ENCODE measurements around the gene BCAS3. TPM values are rescaled to one million over a fixed set of nuclear protein-coding genes. Genes with fewer than 3 reads are reported as not detected.

The BCAS3 gene
- total RNA-seq, 1 experiment from 2014 or later = 31.0 TPM

GRCh38 chr17:61362852-61363600, 685.4 kb downstream of the BCAS3 start:
- DNase-seq (ENCODE audit: low spot score) = no peak

- DNase-seq (ENCODE audit: low spot score) = no peak
These were observed 686.2 kb downstream of the BCAS3 start for GRCh38 chr17:61363601-61364462.

DNA sequence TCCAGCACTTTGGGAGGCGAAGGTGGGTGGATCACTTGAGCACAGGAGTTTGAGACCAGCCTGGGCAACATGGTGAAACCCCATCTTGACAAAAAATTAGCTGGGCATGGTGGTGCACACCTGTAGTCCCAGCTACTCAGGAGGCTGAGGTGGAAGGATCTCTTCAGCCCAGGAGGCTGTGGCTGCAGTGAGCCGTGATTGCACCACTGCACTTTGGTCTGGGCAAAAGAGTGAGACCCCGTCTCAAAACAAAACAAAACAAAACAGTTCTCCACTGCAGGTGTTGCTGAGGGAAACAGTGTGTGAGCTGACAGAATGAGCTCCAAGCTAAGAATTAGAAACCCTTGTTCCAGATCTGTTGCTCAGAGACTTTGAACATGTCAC, 686.8 kb downstream of the BCAS3 start:
- DNase-seq (ENCODE audit: low spot score) = no peak

GRCh38 chr17:61366076-61366714, 688.5 kb downstream of the BCAS3 start:
- no peak for DNase-seq (ENCODE audit: low spot score)

GRCh38 chr17:61366715-61367413, 689.2 kb downstream of the BCAS3 start:
- DNase-seq (ENCODE audit: low spot score) = no peak

- no peak for DNase-seq (ENCODE audit: low spot score)
These were observed 690.6 kb downstream of the BCAS3 start for GRCh38 chr17:61368049-61368831.

- no peak for DNase-seq (ENCODE audit: low spot score)
These were observed 691.3 kb downstream of the BCAS3 start for GRCh38 chr17:61368832-61369450.

GRCh38 chr17:61369751-61370150, 692.1 kb downstream of the BCAS3 start:
- DNase-seq (ENCODE audit: low spot score) = no peak

DNA sequence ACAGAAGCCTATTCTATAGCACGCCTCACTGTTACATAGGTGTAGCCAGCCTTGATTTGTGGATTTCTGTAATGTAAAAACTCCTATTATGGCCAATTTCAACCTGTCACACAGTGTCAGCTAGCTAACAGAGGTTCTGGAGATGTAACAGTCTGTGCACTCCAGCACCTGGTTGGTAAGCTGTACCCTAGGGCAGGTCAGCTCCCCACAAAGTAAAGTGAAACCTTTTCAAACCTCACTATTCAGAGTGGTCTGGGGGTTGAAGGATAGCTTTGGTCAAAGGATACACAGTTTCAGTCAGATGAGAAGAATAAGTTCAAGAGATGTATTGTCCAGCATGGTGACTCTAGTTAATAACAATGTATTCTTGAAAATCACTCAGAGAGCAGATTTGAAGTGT, 693.5 kb downstream of the BCAS3 start:
- no peak for DNase-seq (ENCODE audit: low spot score)

DNA sequence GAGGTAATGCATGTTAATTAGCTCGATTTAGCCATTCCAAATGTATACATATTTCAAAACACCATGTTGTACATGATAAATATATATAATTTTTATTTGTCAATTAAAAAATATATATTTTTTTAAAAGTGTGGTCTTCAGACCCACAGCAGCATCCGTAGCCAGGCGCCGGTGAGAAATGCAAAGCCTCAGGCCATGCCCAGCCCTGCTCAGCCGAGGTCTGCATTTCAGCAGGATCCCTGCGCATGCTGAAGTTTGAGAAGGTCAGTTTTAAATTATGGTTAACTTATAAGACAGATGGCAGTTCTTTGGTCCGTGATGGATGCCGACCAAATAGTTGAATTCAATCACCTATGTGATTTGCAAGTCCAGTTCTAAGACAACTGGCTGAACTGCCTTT, 694.0 kb downstream of the BCAS3 start:
- no peak for DNase-seq (ENCODE audit: low spot score)

DNA sequence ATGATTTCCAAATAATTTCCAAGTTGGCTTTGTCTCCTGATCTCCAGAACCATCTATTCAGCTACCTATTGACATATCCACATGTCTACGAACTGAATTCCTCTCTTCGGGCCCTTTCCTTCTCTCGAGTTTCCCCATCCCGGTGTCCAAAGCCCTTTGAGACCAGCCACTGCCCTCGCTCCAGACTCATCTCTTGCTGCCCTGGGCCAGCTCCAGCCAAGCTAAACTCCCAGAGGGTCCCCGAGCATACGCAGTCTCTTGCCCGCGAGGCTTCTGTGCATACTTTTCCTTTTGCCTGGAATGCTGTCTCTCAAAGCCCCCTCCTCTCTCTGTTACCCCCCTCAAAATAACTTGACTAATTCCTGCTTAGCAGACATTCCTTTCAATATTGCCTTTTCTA, 694.8 kb downstream of the BCAS3 start:
- no peak for DNase-seq (ENCODE audit: low spot score)

- DNase-seq (ENCODE audit: low spot score) = no peak
These were observed 699.5 kb downstream of the BCAS3 start for GRCh38 chr17:61376931-61377838.

DNA sequence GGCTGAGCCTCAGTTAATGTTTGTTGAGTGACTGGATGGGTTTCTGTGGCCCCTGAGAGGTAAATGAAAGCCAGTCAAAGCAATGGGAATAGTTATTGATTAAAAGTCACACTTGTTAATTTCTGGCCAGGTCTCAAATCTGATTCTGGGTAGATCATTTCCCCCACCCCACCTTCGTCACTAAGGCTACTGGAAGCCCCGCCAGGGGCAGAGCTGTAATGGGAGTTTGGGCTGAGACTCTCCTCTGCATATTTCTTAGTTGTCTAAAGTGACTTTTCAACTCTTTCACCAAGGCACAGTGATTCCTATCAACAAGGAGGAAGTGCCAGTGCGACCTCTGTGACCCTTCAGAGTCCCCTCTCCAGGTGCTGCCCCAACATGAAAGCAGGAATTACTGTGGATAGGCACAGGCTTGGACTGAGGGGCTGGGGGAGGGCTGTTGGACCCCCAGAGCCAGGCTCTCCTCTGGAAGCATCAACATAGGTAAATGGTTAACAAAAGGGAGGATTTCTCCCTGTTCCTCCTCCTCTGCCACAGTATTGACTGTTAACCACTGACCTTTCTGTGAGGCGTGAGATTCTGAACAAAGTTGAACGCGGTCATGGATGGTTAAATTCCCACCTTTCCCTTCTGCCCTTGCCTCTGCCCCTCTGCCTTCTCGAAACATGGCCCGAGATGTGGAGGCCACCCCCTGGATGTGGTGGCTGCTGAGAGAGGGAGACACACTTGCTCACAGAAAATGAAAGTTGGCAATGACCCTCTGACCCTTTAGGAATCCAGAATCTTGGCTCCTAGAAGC, 701.2 kb downstream of the BCAS3 start:
- no peak for DNase-seq (ENCODE audit: low spot score)

- DNase-seq (ENCODE audit: low spot score) = no peak
These were observed 702.0 kb downstream of the BCAS3 start for GRCh38 chr17:61379457-61380216.

DNA sequence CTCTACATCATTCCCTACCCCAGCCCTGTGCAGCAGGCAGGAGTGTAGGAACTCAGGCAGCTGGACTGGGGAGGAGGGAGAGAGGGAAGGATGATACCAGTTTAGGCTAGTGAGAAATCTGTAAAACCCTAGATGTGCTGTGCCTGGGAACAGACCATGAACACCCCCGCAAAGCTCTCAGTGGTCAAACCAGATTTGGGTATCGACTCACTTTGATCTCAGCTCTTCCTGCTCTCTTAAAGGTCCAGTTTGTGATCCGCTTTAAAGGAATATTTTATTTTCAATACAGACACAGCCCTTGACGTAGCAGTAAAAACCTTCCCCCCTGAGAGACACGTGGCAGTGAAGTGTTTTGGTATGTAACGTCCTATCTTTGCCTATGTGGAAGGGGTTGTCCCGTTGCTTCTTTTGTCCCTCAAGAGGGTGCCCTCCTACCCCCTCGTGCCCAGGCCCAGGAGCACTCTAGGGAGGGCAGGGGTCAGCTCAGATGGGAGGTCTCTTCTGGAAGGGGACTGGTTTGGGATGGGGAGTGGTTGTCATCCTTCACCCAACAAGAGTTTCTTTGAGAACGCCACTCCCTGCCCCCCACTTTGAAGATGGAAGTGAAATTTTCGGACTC, 702.7 kb downstream of the BCAS3 start:
- DNase-seq (ENCODE audit: low spot score) = no peak

DNA sequence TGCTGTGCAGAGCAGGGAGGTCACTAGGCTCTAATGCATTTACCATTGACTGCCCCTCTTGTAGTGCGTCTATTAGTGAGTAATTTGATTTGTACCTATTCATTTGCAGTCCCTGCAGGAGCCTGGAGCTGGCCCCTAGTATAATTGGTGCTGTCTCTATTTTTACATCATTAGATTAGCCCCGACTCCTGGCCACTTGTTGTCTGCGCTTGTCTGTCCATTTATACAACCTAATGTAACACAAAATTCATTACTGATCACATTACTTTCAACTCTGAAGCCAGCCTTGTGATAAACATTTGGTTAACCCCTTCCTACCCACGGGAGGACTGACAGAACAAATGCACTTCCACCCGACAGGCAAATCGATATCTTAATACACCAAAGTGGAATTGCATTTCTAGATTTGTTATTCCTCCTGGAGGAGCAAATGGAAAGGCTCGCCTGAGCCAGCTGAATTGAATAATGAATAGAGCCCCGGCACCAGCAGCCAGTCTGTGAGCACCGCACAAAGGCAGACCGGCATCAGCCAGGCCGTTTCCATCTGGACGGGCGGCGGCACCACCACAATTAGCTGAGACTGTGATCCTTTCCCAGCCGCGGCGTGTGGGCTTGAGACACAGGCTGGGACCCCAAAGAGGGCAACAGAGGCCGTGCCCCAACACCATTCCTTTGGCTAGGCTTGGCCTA, 703.3 kb downstream of the BCAS3 start:
- DNase-seq (ENCODE audit: low spot score) = no peak

- no peak for DNase-seq (ENCODE audit: low spot score)
These were observed 703.9 kb downstream of the BCAS3 start for GRCh38 chr17:61381537-61381936.

All from A172 (cell line).